Hepatic stellate cell (primary cell): ENCODE data around the gene C16orf89.
"Not testable (repeated sequence)": the region's sequence is repeated elsewhere in the genome, so short reads cannot be mapped to it uniquely, and the experiment has no call there.

Source experiments
- DNase-seq: peaks from one replicate; pipeline ENCODE4 v3.0.0; 2011; ENCODE audit warnings: low spot score

The C16orf89 gene

DNA sequence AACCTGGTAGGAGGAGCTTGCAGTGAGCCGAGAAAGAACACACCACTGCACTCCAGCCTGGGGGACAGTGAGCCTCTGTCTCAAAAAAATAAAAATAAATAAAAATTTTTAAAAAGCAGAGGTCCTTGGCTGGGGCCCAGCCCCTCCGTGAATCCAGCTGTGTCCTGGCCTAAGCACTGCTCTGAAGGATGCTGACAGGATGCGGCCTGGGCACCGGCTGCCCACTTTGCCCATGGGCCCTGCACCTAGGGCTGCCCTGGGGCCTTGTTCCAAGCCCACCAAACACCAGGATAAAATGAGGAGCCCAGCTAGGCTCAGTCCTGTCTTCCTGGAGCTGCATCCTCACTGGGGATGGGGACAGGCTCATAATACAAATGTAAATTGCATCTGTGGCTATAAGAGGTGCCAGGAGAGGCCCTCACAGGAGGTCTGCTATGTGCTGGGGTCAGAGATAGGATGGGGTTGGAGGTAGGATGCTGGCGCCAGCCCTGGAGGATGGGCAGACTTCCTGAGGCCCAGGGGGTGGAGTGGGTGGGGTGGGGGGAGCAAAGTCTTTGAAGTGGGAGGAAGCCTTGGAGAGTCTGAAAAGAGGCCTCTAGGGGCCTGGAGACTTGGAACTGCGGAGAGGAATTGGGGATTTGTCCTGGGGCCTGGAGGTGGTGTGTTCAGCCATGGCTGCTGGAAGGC lies 6.2 kb downstream of the C16orf89 start:
- DNase-seq, result no peak

DNA sequence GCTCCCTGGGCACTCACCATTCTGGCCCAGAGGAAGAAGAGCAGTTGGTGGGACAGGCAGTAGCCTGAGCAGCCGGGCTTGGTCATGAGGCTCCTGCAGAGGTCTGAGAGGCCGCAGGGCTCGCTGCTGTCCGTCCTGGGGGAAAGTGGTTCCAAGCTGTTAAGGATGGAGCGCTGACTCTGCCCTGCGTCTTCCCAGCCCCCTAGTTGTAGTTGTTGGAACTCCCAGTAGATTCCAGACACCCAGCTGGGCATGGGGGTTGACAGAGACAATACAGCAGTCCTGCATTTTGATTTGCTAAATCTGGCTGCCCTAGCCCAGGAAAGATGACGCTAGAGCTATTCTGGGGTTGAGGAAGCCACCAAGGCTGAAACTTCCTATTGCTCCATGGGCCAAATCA lies 7.3 kb downstream of the C16orf89 start:
- no peak for DNase-seq

DNA sequence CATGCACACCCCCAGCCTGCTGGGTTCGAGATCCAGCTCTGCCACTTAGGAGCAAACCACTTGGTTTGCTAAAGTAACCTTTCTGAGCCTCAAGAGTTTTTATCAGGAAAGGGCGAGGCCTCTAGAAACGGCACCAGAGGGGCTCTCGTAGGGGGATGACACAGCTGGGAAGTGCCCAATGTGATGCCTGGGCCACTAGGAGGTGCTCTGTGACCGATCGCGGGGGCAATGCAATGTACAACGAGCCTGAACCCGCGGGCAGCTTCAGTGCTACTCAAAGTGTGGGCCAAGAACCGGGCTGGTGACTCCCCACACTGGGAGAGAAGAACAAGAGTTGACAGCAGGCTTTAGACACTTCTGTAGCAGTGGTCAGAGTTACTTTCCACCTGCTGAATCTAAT lies 9.4 kb downstream of the C16orf89 start:
- DNase-seq, result no peak

DNA sequence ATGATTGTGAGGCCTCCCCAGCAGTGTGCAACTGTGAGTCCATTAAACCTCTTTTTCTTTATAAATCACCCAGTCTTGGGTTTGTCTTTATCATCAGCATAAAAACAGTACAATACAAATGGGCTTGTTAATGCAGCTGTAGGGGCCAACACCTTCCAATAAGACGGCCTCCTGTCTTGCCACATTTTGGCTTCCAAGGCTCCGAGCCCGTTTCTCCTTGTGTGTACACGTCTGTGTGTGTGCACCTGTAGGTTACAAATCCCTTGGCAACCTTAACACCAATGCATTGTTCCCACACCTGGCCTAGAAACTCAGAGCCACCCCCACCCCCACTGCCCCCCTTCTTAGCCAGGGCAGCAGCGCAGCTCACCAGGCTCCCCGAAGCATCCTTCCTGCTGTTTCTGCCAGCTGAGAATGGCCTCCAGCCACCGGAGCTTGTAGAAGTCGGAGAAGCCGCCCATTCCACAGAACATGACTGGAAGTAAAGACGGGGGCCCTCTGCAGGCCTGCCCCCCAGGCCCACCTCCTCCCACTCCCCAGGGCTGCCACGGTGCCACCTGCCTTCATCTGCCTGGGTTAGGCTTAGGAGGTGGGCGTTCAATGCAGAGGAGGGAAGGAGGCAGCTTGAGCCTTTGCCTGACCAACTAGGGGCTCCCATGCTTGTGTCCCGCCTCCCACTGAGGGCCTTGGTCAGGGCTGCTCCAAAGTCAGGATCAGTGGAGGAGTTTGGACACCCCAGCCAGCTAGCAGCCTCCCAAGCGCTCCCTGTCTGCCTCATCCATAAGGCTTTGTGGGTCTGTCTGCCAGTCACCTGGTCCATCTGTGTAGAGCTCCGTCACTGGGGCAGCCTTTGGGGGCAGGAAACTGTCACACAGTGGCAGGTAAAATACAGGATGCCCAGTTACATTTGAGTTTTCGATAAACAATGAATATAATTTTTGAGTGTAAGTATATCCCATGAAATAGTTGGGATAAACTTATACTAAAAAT lies 10.6 kb downstream of the C16orf89 start:
- no peak for DNase-seq

DNA sequence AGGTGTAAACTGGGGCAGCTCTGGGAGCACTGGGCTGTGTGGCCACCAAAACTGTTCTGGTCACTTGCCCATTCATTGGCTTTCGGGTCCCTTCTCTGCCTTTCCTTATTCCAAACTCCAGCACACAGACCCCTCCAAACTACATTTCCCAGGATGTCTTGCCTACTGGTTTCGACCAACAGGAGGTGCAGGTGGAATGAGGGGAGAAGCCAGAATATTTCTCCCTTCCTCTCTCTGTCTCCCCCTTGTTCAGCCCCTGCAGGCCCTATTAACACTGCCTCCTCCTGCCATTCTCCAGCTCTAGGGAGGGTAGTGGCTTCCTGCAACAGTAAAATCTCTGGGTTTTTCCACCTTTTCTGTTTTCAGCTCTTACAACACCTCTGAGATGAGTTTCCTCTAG lies 18.8 kb downstream of the C16orf89 start:
- DNase-seq, result no peak

DNA sequence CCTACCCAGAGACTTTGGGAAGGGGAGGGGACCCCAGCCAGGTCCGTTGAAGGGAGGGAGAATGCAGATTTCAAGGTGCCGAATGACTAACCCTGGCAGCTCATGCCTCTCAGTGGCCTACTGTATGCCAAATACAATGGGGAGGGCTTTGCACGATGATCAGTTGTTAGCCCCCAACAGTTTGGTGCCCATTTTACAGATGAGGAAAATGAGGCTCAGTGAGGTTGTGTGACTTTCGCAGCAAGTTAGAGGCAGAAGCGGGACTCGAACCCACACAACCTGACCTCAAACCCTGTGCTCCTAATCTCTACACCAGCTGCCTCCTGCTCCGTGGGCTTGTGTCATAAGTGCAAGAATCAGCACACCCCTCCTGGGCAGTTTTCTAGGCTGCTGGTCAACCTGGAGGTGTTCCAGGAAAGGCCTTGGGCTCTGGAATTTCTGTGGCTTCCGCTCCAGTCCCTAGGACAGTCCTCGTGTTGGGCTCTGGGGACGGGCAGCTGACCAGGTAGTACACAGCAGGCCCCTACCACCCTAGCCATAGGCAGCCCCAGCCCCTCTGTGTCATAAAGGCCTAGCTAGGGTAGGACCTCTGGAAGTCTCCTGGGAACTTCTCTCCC lies 20.1 kb downstream of the C16orf89 start:
- DNase-seq, result no peak

DNA sequence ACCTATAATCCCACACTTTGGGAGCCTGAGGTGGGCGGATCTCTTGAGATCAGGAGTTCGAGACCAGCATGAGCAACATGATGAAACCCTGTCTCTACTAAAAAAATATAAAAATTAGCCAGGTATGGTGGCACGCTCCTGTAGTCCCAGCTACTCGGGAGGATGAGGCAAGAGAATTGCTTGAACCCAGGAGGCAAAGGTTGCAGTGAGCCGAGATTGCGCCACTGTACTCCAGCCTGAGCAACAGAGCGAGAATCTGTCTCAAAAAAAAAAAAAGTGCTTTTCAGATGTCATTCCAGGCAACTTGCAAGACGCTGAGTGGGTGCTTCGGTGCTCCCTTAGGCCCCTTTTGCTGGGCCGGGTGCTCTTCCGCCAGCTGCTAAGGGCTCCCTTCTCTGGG lies 21.2 kb downstream of the C16orf89 start:
- not testable (repeated sequence) for DNase-seq

DNA sequence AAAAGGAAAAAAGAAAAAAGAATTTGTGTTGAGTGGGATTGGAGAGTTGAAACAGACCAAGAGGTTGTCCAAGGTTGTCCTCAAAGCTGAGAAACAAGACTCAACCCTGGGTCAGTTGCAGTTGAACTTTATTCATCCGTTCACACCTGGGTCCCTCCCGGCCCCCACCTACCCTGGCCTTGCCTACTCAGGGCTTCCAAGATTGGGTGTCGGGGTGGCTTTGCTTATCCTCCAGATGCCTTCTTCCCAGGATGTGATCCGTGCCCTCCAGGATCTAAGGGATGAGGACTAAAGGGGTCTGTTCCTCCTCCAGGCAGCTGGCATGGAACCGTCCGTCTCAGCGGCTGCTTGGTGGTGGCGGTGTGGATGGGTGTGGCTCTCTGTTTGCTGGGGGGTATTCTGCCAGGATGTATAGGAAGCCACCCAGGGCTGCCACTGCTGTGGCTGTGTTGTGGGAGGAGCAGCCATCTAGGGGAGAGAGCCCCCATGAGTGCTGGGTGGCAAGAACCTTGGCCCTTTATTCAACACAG lies 21.7 kb downstream of the C16orf89 start:
- no peak for DNase-seq

DNA sequence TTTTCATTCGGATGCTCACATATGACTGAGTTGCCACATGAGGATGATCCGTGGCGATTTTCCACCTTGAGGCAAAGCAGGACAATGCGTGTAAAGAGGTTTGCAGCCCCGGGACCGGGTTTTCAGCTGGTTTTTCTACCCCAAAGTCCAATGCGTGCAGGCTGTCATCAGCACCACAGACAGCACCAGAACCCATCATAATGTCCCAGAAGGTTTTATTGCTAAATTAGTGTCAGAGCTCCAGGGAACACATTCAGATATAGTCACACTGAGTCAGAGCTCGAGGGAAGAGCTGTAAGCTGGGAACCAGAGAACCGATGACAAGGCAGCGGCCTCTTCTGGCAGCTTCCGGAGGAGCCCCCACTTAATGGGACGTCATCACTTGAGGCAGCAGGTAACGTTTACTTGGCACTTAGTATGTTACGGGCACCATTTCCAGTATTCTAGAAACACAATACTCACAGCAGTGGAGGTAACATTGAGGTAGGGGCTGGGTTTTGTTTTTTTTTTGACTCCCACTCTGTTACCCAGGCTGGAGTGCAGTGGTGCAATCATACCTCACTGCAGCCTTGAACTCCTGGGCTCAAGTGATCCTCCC lies 23.1 kb downstream of the C16orf89 start:
- DNase-seq, result peak; percentile 37

DNA sequence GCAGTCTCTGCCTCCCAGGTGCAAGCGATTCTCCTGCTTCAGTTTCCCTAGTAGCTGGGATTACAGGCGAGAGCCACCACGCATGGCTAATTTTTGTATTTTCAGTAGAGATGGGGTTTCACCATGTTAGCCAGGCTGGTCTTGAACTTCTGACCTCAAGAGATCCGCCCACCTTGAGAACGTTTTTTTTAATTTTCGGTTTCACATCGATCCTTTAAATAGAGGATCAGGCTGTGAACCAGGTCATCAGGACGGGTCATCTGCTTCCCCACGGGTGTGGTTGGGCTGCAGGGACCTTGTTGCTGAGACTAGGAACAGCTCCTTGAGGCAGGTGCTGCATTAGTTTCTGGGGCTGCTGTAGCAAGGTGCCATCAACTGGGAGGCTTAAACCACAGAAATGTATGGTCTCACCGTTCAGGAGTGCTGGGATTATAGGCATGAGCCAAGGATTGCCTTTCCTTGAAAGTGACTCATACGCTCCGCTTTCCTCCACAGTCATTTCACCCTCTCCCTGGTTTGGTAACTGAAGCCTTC lies 24.1 kb downstream of the C16orf89 start:
- DNase-seq, result peak; percentile 43

DNA sequence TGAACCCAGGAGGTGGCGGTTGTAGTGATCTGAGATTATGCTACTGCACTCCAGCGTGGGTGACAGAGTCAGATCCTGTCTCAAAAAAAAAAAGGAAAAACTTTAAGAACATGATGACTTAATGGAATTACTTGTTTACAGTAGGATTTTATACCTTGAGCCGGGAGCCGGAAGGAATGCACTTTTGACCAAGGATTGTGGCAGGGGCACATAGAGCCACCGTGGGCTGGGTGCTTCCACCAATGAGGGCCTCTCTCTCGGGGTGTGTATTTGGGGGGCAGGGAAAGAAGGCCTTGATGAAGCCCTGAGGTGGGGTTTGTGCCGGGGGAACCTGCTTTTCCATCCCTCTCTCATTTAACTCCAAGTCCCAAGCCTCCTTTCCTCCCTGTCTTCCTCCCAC lies 25.3 kb downstream of the C16orf89 start:
- no peak for DNase-seq

DNA sequence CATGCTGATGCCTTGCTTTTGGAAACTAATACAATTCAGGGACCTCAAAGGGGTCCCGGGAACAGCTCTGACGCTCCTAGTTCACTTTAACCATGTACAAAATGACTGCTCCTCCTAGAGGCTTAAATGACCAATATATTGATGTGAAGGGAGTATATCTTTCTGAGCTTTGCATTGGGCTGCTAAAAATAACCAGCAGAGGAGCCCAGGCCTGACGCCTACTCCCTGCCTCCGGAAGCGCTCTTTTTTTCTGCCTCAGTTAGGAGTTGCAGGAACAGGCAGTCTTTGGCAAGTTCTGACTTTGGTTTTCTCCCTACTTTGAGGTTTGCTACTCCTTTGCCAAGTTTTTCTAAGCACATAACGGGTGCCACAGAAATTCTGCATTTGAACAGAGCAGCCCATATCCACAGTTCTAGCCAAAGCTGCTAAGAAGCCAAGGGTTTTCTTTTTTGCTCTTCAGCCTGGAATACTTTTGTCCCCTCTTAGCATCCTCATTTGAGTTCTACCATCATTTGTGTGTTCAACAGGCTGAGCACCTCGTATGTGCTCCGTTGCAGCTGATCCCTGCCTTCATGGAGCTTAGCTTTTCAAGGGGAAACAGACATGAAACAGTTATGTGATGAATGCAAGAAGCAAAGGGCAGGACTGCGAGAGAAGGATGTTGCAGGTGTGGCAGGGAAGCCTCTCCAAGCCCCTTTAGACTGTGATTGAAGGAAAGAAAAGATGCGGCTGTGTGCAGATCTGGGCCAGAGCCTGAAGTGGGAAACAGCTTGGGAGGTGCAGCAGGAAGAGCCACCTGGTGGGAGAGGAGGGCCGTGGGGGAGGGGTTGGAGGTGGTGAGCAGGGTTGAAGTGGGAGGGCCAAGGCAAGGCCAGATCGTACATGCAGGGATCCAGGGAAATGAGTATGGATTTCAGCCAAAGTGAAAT lies 29.3 kb downstream of the C16orf89 start:
- peak; percentile 61 for DNase-seq

DNA sequence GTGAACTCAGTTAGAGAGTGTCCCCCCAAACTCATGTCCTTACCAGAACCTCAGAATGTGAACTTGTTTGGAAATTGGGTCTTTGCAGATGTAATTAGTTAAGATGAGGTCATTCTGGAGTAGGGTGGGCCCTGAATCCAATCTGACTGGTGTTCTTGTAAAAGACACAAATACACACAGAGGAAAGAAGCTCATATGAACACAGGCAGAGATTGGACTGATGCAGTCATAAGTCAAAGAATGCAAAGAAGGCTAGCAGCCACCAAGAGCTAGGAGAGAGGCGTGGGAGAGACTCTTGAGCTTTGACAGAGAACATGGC lies 29.9 kb downstream of the C16orf89 start:
- no peak for DNase-seq

DNA sequence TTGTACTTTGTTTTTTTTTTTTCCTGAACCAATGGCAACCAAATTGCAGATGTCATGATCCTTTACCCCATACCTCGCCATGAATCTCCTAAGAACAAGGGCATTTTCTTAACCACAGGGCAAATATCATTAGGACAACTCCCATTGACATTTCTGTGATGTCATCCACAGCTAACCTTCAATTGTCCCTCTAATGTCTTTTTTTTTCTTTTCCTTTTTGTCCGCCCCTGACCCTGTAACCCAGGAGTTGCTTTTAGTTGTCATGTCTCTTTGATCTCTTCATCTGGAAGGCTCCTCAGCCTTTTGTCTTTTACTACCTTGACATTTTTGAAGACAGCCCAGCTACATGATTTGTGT lies 31.6 kb downstream of the C16orf89 start:
- DNase-seq, result no peak

DNA sequence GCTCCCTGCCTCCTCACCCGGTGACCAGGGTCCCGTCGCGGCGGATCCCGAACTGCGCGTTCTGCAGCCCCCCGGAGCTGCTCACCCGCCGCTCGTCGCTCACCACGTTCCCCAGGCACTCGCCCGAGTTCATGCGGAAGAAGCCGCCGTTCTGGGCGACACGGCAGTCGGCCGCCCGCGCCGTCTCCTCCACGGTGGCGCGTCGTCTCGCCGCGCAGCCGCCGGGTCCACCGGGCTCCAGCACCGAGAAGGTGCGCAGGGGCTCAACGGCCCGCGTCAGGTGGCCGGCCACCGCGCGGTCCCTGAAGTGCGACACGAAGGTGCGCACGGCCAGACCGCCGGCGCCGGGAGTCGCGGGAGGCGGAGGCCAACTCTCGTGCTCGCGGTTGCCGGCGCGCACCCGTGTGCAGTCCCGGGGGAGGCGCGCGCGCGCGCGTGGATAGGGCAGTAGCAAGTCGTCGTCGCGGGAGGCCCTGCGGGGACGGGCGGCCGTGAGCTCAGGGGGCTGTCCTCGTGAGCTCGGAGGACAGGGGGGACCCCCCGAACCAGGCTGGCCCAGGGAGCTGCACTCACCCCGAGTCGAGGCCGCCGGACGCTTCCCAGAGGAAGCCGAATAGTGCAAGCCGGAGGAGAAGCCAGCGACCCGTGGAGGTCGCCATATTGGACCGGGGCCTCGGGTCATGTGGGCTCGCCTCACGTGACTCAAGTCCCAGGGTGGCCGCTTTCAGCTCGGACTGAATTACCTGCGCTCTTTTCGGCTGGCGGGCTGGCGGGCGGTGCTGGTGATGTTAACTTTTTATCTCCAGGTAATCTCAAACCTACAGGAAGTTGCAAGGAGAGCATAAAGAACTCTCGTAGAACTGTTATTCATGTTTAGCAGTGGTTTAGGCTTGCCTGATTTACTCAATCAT lies 32.2 kb downstream of the C16orf89 start, which contains the start of gene NAGPA:
Gene NAGPA (minus strand): TSS at position 680 of the 911 bp plus-strand sequence. CDS start 21 bp downstream, at position 659.
- DNase-seq, result peak; percentile 91

DNA sequence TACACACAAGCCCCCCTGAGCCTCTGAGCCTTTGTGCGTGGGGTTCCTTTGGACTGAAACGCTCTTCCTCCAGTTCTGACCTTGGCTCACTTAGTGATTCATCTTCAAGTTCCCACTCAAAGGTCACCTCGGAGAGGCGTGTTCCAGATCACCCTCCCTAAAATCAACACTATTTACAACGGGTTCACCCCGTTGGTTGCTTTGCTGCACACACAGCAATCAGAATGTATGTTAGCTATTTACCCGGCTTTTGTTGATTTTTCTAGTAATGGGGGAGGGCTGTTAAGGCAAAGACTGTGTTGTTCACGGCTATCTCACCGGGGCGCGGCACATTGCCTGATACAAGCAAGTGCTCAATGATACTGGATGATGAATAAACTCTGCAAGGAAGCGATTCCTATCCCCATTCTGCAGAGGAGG lies 33.0 kb downstream of the C16orf89 start:
- DNase-seq, result no peak

DNA sequence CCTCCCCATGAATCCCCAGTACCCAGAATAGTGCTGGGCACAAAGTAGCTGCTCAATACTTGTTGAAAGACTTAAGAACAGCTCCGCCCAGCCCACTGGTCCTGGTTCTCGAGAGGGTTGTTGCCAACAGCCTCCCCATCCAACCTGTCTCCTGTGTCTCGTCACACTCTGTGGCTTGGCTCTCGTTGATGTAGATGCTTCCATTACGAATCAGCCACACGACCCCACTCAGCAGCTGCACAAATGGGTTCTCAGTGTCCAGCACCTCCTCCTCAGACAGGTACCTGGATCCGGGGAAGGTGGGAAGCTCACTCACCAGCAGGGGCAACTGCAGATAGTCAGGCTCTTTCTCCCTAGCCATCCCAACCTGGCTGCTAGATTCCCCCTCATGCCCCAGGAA lies 34.2 kb downstream of the C16orf89 start:
- no peak for DNase-seq

DNA sequence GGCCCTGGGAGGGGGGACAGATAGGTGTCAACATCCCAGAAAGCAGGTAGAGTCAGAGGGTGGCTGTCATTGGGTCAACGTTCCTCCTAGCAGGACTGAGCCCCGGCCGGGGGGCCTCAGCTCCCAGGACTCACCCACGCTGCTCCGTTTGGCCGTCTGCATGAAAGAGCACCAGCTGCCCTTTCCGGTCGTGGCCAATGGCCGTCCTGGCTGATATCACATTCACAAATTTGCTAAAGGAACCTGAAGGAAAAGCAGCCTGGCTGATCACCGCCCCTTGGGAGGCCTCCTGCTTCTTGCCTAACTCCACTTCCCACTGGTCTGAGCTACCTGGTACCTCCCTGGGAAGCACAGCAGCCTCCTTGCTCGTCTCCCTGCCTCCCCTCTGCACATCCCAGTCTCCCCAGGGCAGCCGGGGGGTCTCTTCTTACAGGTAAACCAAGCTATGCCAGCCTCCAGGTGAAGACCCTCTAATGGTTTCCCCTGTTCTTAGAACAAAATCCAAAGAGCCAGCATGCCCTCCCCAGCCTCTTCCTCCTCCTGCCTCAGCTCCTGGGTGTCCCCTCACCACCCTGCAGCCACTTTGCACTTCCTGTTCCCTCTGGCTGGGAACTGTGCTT lies 35.4 kb downstream of the C16orf89 start:
- DNase-seq, result no peak

DNA sequence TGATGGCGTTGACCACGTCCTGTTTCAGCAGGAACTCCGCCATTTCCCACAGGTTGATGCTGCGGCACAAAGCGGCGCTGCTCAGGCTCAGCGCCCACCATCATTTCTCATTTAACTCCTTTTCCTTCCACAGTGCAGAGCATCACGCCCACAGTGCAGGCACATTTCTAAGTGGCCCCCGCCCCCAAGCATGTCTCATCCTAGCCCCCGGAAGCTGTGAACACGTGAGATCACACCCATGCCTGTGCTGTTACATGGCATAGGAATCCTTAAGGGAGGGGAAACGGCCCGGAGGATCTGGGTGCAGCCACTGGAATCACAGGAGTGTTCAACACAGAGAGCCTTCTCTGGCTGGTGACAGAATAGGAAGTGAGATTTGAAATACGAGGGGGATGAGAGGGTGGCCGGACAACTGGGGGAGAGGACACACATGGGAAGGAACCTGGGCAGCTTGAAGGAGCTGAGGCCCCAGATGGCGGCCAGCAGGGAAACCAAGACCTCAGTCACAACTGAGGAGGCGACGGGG lies 36.7 kb downstream of the C16orf89 start:
- no peak for DNase-seq
